OCI-LY7 (cell line): ENCODE measurements around the gene SRCIN1. TPM values are rescaled to one million over a fixed set of nuclear protein-coding genes. Genes with fewer than 3 reads are reported as not detected.

Experiments
- BruUV-seq: library from RNA; stranded (reverse); fragments of 400-500 nt; replicated peaks from 2 replicates; lab custom pipeline; 2021; lab: Mats Ljungman, UMichigan
- CTCF ChIA-PET: fragments of 300-600 bp; sonication (Branson Sonifier 250); formaldehyde crosslinking; loops from one replicate; lab custom pipeline; 2022; ENCODE audit warnings: antibody characterized with exemption; ENCODE audit not compliant: unreplicated experiment; lab: Charles Lee
- POLR2A ChIA-PET: fragments of 300-600 bp; sonication (Branson Sonifier 250); formaldehyde crosslinking; loops from one replicate; lab custom pipeline; 2022; ENCODE audit warnings: antibody characterized with exemption; lab: Charles Lee
- DNase-seq: peaks from one replicate; pipeline ENCODE4 v3.0.0-alpha.2; 2015; ENCODE audit warnings: low spot score
- H2AFZ ChIP-seq: fragments of 200-600 bp; sonication (generic), shearing (Covaris generic); 2 replicates; pipeline ENCODE4 v1.6.1; 2014; ENCODE audit warnings: mild to moderate bottlenecking, antibody characterized with exemption, low read length, moderate library complexity
- H3K27ac ChIP-seq: fragments of 200-600 bp; sonication (generic); 2 replicates; pipeline ENCODE4 v1.5.1; 2014; ENCODE audit warnings: mixed run types, low read depth, mild to moderate bottlenecking, moderate library complexity, low read length, inconsistent platforms; ENCODE audit not compliant: poor library complexity, severe bottlenecking
- H3K36me3 ChIP-seq: fragments of 200-600 bp; sonication (generic); 2 replicates; pipeline ENCODE4 v1.6.1; 2014; ENCODE audit warnings: mild to moderate bottlenecking, antibody characterized with exemption, low read length, moderate library complexity, mixed read lengths; ENCODE audit not compliant: insufficient read depth
- H3K4me1 ChIP-seq: fragments of 200-600 bp; sonication (generic); 2 replicates; pipeline ENCODE4 v1.5.1; 2014; ENCODE audit warnings: mild to moderate bottlenecking, low read length; ENCODE audit not compliant: insufficient read depth, poor library complexity, severe bottlenecking
- H3K4me2 ChIP-seq: fragments of 200-600 bp; sonication (generic); 2 replicates; pipeline ENCODE4 v1.6.1; 2014; ENCODE audit warnings: mild to moderate bottlenecking, low read length
- H3K4me3 ChIP-seq: fragments of 200-600 bp; sonication (generic); 2 replicates; pipeline ENCODE4 v1.5.1; 2014; ENCODE audit warnings: mild to moderate bottlenecking, low read depth, low read length; ENCODE audit not compliant: poor library complexity, severe bottlenecking
- H3K79me2 ChIP-seq: fragments of 200-600 bp; sonication (generic); 2 replicates; pipeline ENCODE4 v1.6.1; 2016; ENCODE audit warnings: low read depth, mild to moderate bottlenecking, low read length, moderate library complexity, mixed read lengths; ENCODE audit not compliant: insufficient read depth
- H3K9me2 ChIP-seq: fragments of 200-600 bp; sonication (generic); 2 replicates; pipeline ENCODE4 v1.6.1; 2016; ENCODE audit warnings: mild to moderate bottlenecking, low read length, mixed read lengths; ENCODE audit not compliant: insufficient read depth
- H3K9me3 ChIP-seq: fragments of 200-600 bp; sonication (generic); 2 replicates; pipeline ENCODE4 v1.6.1; 2014; ENCODE audit warnings: mild to moderate bottlenecking, mixed run types, low read length, mixed read lengths
- H4K20me1 ChIP-seq: fragments of 200-600 bp; sonication (generic); 2 replicates; pipeline ENCODE4 v1.6.1; 2014; ENCODE audit warnings: mild to moderate bottlenecking, antibody characterized with exemption, low read length, moderate library complexity, mixed read lengths; ENCODE audit not compliant: insufficient read depth
- EZH2phosphoT487 ChIP-seq: fragments of 200-600 bp; sonication (generic); IDR thresholded peaks from 2 replicates; pipeline ENCODE4 v1.6.1; 2018; ENCODE audit warnings: low read depth, borderline replicate concordance, mild to moderate bottlenecking, mixed run types, antibody characterized with exemption, low read length, moderate library complexity, mixed read lengths
- intact Hi-C: fragments of 100-400 bp; cut with micrococcal nuclease; formaldehyde crosslinking; loops from one replicate; pipeline ENCODE4 v1.10.0; 2022; ENCODE audit not compliant: unreplicated experiment
- total RNA-seq, 2 experiments: library from RNA; depleted of rRNA in 1 of 2; stranded (reverse); fragments of >200 nt in 1 of 2; shearing (Covaris generic) in 1 of 2; gene quantifications; 2 replicates each; pipeline ENCODE4 v1.2.3, GENCODE V29; 2014 to 2022
- TF ChIP-seq, protein P1 (sequence below): fragments of 200-600 bp; sonication (generic); conservative IDR thresholded peaks from 2 replicates; pipeline ENCODE4 v1.5.1; 2014; ENCODE audit warnings: mild to moderate bottlenecking, antibody characterized with exemption, low read length, moderate library complexity, mixed read lengths

The SRCIN1 gene
- total RNA-seq, 2 experiments from 2014 or later = 1.5 to 4.6 TPM

DNA sequence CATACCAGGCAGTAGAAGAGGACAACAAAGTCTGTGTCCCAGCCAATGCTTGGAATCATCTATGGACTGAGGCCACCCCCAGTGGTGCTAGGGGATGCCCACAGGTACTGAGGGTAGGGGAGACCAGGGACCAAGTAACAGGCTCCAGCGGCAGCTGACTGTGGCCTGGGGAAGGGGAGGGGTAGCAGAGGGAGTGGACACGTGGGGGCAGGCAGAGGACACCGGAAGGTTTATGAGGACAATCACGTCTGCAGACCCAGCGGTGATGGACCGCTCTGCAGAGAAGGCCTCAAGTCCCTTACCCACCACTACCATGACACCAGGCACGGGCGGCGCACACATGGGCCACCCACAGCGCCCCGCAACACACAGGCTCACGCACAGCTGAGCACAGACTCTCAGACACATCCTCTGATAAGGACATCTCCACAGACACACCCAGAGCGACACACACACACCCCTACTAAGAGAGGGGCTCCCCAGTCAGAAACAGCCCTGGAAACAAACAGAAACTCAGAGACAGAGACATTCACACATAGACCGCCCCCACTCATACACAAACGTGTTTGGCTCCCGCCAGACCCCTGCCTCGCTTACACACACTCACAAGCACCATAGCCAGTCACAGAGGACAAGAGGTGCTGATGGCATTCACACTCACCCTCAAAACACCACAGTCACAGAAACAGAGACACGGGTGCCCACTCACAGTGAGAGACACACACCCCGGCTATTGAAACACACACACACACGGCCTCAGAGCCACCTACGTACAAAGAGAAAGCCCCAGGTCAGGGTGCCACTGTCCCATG, 35.8 kb downstream of the SRCIN1 start:
- BruUV-seq = no TSS peak
- CTCF ChIA-PET = no interaction called here
- intact Hi-C loops = no loop called here

DNA sequence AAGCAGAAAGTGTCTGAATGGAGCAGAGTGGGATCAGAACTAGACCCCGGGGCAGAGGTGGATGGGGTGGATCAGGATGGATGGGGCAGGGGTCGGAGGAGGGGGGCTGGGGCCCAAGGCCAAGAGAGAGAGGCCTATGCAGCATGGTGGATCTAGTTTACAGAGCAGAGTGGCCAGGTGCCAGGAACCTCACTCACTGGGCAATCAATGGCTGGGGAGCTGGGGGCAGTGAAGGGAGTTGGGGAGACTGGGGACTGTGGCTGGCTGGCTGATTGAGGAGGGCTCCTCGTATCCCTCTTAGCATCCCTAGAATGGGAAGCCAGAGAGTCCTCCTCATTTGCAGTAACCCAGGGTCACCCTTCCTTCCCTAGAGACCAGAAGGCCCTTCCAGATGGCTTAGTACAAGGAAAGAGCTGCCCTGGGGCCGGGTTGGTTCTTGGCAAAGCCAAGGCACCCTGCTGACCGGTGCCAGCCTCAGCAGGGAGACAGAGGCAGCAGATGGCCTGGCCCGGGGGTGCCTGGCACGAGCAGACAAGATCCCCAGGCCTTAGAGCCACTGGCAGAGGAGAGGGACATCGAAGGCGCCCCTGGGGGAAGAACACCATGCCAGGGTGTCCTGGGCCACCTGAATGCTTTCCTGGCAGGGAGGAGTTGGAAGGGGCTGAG, 36.8 kb downstream of the SRCIN1 start:
- DNase-seq = no peak
- Histone ChIP-seq H3K9me3 (no peaks in the 10 kb centered on the region), H3K79me2 (no peaks in the 10 kb centered on the region), H4K20me1 (no peaks in the 10 kb centered on the region; the same call in 1 of the 2 replicates), H3K9me2 (no peaks in the 10 kb centered on the region), H3K36me3 (no peaks in the 10 kb centered on the region), H3K4me1 (peaks cover 6% of the 10 kb centered on the region), H3K4me2 (no peak overlapping the region), H2AFZ (no peak overlapping the region), H3K27ac (no peak overlapping the region), H3K4me3 (no peak overlapping the region)
- ChIA-PET CTCF (no interaction called here), POLR2A (no interaction called here)
- intact Hi-C loops = no loop called here
- TF ChIP-seq, protein P1, sequence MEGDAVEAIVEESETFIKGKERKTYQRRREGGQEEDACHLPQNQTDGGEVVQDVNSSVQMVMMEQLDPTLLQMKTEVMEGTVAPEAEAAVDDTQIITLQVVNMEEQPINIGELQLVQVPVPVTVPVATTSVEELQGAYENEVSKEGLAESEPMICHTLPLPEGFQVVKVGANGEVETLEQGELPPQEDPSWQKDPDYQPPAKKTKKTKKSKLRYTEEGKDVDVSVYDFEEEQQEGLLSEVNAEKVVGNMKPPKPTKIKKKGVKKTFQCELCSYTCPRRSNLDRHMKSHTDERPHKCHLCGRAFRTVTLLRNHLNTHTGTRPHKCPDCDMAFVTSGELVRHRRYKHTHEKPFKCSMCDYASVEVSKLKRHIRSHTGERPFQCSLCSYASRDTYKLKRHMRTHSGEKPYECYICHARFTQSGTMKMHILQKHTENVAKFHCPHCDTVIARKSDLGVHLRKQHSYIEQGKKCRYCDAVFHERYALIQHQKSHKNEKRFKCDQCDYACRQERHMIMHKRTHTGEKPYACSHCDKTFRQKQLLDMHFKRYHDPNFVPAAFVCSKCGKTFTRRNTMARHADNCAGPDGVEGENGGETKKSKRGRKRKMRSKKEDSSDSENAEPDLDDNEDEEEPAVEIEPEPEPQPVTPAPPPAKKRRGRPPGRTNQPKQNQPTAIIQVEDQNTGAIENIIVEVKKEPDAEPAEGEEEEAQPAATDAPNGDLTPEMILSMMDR = no peak
- TF ChIP-seq EZH2phosphoT487 = no peak
- no TSS peak for BruUV-seq

More for the DNA sequence above, 35.8 kb downstream of the SRCIN1 start:
- no peak for TF ChIP-seq EZH2phosphoT487
- TF ChIP-seq, protein P1 = no peak
- no peak overlapping the region for H3K4me2 ChIP-seq
- POLR2A ChIA-PET = no interaction called here
- H3K36me3 ChIP-seq = no peaks in the 10 kb centered on the region
- no peak for DNase-seq
- no peak overlapping the region for H3K4me3 ChIP-seq
- H3K27ac ChIP-seq = no peak overlapping the region
- no peaks in the 10 kb centered on the region for H3K79me2 ChIP-seq
- H4K20me1 ChIP-seq = no peaks in the 10 kb centered on the region; the same call in 1 of the 2 replicates
- H3K9me2 ChIP-seq = no peaks in the 10 kb centered on the region
- no peaks in the 10 kb centered on the region for H3K9me3 ChIP-seq
- no peak overlapping the region for H2AFZ ChIP-seq
- peaks cover 6% of the 10 kb centered on the region for H3K4me1 ChIP-seq

DNA sequence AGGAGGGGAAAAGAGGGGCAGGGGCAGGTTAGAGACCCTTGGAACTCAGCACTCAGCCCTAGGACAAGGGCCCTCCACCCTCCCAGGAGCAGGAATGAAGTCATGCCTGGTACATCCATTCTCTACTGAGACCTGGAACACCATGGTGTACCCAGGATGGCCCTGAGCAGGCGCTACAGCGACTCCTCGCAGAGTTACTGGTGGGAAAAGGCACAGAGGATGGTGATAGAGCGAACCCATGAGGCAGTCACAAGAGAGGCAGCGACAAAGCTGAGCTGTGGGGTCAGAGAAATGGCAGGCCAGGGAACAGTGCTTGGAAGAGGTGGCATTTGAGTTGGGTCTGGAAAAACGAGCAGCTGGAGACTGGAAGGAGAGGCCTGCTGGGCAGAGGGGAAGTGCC, 37.5 kb downstream of the SRCIN1 start:
- no peak overlapping the region for H3K27ac ChIP-seq
- H2AFZ ChIP-seq = no peak overlapping the region
- no peaks in the 10 kb centered on the region; the same call in 1 of the 2 replicates for H4K20me1 ChIP-seq
- H3K4me2 ChIP-seq = no peak overlapping the region
- H3K36me3 ChIP-seq = no peaks in the 10 kb centered on the region
- POLR2A ChIA-PET = no interaction called here
- BruUV-seq = no TSS peak
- H3K9me3 ChIP-seq = no peaks in the 10 kb centered on the region
- no peak overlapping the region for H3K4me3 ChIP-seq
- H3K79me2 ChIP-seq = no peaks in the 10 kb centered on the region
- CTCF ChIA-PET = no interaction called here
- intact Hi-C loops = no loop called here
- no peak for TF ChIP-seq EZH2phosphoT487
- TF ChIP-seq, protein P1 = 0 out of 2 replicates have a peak, but pooled peaks have one; percentile 31
- DNase-seq = no peak
- H3K4me1 ChIP-seq = peaks cover 6% of the 10 kb centered on the region
- no peaks in the 10 kb centered on the region for H3K9me2 ChIP-seq
